Superior temporal gyrus (tissue), 1 donor: ENCODE results near the gene ATP2C2.

Experiments
- DNase-seq: peaks from one replicate; pipeline ENCODE4 v3.0.0-alpha.2; 2016; ENCODE audit errors: extremely low spot score

The ATP2C2 gene

DNA sequence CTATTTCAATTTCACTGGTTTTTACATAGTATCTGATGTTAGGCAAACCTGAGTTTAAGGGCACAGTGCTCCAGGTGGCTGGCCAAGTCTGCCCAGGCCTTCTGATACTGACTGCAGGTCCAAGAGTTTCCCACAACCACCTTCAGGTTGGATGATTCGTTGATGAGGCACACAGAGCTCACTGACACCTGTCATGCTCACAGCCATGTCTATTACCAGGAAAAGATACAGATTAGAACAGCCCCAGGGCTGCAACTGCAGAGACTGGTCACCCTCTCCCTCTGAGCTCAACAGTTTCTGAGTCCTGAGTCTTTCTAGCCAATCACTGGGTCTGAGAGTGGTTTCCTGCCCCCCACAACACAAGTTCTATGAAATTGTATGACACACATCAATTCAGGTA, 98.9 kb downstream of the ATP2C2 start:
- no peak for DNase-seq

- DNase-seq = no peak
Observed at GRCh38 chr16:84467709-84468108, 99.4 kb downstream of the ATP2C2 start.

GRCh38 chr16:84471316-84471715, 103.0 kb downstream of the ATP2C2 start:
- no peak for DNase-seq

GRCh38 chr16:84471966-84472365, 103.6 kb downstream of the ATP2C2 start:
- DNase-seq = no peak

DNA sequence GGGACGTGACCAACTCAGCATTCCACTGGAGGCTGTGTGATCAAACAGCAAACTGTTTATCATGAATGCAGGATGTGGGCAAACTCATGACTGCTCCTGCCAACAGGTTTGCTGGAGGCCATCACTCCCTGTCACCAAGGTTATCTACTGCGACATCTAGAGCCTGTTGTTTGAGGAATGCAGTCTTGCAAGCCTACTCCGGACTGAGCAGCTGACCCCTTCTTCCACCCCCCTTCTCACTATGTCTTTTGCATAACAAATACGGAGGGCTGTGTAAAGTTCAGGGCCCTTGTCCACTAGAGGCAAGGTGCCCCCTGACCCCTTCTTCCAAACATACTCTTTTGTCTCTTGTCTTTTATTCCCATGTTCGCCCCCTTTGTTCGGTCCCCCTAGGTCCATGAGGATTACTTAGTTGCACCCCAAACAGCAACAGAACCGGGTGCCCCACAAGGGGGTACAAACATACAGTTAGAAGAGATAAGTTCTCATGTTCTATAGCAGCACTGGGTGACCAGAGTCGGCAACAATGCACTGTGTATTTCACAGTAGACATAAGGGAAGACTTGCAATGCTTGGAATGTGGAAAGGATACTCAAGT, 107.4 kb downstream of the ATP2C2 start:
- no peak for DNase-seq

DNA sequence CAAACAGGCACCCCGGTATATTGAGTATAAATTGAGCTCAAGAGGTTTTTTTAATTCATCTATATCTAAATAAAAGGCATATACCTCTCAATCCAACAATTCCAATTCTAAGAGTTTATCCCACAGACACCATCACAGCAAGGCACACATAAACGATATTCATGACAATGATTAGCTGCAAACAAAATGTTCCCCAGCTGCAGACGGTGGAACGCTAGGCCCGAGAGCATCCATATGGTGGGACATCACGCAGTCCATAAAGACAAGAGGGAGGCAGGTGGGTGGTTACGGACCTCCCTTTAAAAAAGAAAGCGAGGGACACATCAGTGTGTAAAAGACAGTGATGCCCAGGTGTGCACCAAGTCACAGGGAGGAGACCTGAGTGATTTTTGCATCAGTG, 108.1 kb downstream of the ATP2C2 start:
- DNase-seq = no peak

GRCh38 chr16:84477661-84478060, 109.3 kb downstream of the ATP2C2 start:
- no peak for DNase-seq

- DNase-seq = peak; percentile 26
Observed at GRCh38 chr16:84478172-84478947, 110.0 kb downstream of the ATP2C2 start.

DNA sequence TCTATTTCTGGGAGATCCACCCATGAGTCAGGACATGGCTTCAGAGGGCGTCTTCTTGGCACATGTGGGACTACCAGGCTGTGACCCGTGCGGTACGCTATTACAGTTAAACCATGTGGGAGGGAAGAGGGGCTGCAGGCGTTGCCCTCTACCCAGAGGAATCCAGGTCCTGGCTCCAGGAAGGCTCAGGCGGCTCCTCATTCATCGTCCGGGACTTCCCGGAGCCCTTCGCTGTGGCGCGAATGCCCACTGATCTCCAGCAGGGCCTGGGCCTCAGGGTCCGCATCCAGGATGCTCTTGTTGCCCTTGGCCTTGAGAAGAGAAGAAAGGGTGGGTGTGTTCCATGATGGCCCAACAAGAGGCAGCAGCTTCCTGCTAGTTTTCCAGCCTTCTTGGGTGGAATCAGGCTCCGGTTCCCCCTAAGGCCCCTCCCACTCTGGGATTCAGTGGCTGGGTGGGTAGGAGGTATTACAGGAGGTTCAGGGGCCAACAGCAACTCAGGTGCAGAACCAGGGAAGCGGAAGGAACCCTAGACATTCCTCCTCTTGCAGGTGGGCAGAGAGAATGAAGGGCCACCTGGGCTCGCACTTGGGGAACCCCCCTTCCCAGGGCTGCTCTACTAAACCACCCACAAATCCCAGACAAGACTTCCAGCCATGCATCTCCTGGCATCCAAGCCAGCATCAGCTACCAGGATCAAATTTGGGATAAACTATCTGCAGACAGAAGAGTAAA, 111.5 kb downstream of the ATP2C2 start:
- DNase-seq = no peak

DNA sequence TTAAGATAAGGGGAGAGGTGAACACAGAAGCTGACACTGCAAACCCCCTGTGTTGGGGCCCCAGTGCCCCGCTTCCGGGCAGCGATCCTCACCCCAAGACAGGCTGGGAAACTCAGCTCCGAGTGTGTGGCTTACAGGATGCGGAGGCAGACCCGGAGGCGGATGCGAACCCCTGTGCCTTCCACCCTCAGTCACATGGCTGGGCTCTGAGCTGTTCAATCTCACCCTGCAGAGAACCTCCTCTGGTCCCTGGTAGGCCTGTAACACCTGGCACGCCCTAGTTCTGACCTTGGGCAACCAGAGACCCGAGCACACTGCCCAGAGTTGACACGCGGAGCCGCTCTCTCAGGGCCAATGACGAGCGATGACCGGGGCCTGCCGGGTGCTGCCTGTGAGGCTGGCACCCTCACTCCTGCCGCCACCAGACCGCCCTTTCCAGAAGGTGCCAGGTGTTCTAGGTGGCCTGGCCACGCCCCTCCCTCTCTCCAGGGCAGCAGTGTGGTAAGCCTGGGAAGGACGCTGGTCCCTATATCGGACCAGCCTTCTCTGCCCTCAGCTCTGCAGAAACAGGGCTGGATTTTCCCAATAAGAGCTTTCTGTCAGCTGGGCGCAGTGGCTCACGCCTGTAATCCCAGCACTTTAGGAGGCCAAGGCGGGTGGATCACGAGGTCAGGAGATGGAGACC, 112.9 kb downstream of the ATP2C2 start:
- no peak for DNase-seq

- DNase-seq = no peak
Observed at GRCh38 chr16:84482001-84482891, 113.9 kb downstream of the ATP2C2 start.

GRCh38 chr16:84482951-84483881, 114.9 kb downstream of the ATP2C2 start:
- no peak for DNase-seq

- no peak for DNase-seq
Observed at GRCh38 chr16:84483882-84484565, 115.7 kb downstream of the ATP2C2 start.

DNA sequence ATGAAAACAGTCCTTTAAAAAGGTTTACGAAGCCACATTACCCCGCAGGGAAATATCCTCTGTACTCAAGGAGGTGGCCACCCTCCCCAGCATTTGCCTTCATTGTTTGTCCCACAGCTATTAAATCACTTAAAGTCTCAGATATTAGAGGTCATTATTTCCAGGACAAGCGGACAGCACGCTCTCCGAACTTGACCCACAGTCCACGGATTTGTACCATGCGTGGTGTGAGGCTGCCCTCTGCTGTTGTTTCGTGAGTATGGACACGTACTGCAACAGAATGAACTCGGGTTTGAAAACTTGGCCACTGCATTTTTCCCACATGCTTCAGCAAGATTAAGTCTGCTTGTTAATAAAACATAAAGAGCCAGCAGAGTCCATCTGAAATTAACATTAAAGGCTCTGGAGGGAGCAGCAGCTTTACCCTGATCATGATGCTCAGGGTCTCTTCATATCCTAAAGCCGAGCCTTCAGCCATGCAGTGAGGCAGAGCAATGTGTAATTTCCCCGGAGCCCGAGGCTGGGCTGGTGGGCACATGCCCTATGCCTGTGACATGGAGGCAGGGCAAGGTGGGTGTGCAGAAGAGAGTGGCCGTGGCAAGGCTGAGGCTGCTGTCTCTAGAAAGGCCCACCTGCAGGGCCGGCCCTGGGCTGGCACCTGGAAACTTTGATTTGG, 116.4 kb downstream of the ATP2C2 start:
- DNase-seq = peak; percentile 91

GRCh38 chr16:84485255-84486010, 117.1 kb downstream of the ATP2C2 start:
- no peak for DNase-seq

DNA sequence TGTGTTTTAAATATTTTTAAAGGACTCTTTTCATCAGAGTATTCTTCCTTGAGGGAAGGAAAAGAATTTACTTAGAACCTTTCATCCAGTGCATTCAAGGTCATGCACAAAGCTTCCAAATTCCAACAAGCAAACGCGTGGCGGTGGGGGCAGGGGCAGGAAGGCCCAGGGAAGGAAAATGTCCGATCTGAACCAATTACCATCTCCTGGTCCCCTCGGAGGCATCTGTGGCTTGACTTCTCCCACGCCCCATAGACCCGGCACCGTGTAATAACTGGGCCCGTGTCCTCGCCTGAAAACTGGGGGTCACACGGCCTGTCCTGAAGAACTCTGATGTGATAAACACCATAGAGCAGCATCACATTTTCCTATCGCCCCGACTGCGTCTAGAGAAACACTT, 117.8 kb downstream of the ATP2C2 start:
- no peak for DNase-seq

DNA sequence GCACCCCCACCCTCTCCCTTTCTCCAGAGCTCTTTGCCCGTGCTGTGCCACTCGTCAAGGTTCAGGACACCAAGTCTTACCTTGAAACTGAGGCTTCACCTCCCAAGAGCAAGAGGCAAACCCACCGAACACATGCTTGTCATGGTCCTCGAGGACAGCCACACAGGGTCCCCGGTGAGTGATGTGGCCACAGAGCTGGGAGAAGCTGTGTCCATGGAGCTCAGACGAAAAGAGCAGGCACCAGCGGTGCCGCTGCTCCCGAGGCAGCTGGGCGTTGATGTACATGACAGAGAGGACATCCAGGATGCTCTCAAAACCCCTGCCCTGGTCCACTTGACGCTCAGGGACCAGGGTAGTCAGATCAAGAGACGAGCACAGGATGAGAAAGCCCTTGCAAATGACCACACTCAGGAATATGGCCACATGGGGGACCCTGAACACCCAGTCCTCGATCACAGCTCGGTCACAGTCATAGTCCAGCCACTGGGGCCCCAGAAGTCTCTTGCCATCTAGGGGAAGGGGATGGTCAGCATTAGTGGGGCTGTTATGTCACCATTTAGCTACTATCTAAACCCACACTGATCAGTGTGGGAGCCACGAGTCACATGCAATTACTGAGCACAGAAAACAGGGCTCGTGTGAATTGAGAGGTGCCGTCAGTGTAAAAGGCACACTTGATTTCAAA, 118.4 kb downstream of the ATP2C2 start:
- DNase-seq = no peak

GRCh38 chr16:84487358-84487757, 119.0 kb downstream of the ATP2C2 start:
- DNase-seq = no peak
